ENCODE data around the gene FANCI.

GRCh38 chr15:89196241-89196640 is 47.5 kb upstream of the FANCI start:
- TF ChIP-seq CTCF (conservative IDR thresholded peaks at IDR 0.05; ENCODE audit: low read depth, low read length) (no peak), RAD21 (IDR thresholded peaks at IDR 0.05; ENCODE audit: low read length) (no peak), POLR2A (IDR thresholded peaks at IDR 0.05; ENCODE audit: low read depth, low read length) (no peak)
